ENCODE measurements around the gene ROBO1. TPM values are rescaled to one million over a fixed set of nuclear protein-coding genes. Genes with fewer than 3 reads are reported as not detected.

Gene ROBO1
- total RNA-seq, 1 donor from 2014 or later, result 78.0 TPM

- no peak overlapping the region for H3K4me3 Mint-ChIP-seq (ENCODE audit: low read depth)
- H3K27ac Mint-ChIP-seq, result no peak overlapping the region
- TF ChIP-seq, protein P1, sequence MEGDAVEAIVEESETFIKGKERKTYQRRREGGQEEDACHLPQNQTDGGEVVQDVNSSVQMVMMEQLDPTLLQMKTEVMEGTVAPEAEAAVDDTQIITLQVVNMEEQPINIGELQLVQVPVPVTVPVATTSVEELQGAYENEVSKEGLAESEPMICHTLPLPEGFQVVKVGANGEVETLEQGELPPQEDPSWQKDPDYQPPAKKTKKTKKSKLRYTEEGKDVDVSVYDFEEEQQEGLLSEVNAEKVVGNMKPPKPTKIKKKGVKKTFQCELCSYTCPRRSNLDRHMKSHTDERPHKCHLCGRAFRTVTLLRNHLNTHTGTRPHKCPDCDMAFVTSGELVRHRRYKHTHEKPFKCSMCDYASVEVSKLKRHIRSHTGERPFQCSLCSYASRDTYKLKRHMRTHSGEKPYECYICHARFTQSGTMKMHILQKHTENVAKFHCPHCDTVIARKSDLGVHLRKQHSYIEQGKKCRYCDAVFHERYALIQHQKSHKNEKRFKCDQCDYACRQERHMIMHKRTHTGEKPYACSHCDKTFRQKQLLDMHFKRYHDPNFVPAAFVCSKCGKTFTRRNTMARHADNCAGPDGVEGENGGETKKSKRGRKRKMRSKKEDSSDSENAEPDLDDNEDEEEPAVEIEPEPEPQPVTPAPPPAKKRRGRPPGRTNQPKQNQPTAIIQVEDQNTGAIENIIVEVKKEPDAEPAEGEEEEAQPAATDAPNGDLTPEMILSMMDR (IDR thresholded peaks at IDR 0.05; ENCODE audit: unreplicated experiment), result no peak
- H3K9me3 Mint-ChIP-seq (ENCODE audit: low read depth), result peaks cover 29% of the 10 kb centered on the region
- H3K27me3 Mint-ChIP-seq, result no peaks in the 10 kb centered on the region
- H3K36me3 Mint-ChIP-seq (ENCODE audit: insufficient read depth), result peaks cover 5% of the 10 kb centered on the region
- no peak for DNase-seq (ENCODE audit: low spot score, unreplicated experiment)
- H3K4me1 Mint-ChIP-seq (ENCODE audit: low read depth), result peaks cover 9% of the 10 kb centered on the region
These were observed 534.3 kb downstream of the ROBO1 start for GRCh38 chr3:79233431-79234060.

- Mint-ChIP-seq H3K27ac (no peak overlapping the region), H3K4me3 (ENCODE audit: low read depth) (no peak overlapping the region), H3K36me3 (ENCODE audit: insufficient read depth) (peaks cover 16% of the 10 kb centered on the region), H3K27me3 (no peaks in the 10 kb centered on the region), H3K4me1 (ENCODE audit: low read depth) (peaks cover 22% of the 10 kb centered on the region), H3K9me3 (ENCODE audit: low read depth) (peaks cover 41% of the 10 kb centered on the region)
- TF ChIP-seq, protein P1 (IDR thresholded peaks at IDR 0.05; ENCODE audit: unreplicated experiment), result no peak
- DNase-seq (ENCODE audit: low spot score, unreplicated experiment), result no peak
These were observed 537.5 kb downstream of the ROBO1 start for GRCh38 chr3:79230266-79230665.

- H3K27me3 Mint-ChIP-seq, result no peaks in the 10 kb centered on the region
- no peak overlapping the region for H3K27ac Mint-ChIP-seq
- no peak for DNase-seq (ENCODE audit: low spot score, unreplicated experiment)
- no peaks in the 10 kb centered on the region for H3K4me1 Mint-ChIP-seq (ENCODE audit: low read depth)
- no peak overlapping the region for H3K4me3 Mint-ChIP-seq (ENCODE audit: low read depth)
- H3K9me3 Mint-ChIP-seq (ENCODE audit: low read depth), result no peaks in the 10 kb centered on the region
- no peaks in the 10 kb centered on the region for H3K36me3 Mint-ChIP-seq (ENCODE audit: insufficient read depth)
- TF ChIP-seq, protein P1 (IDR thresholded peaks at IDR 0.05; ENCODE audit: unreplicated experiment), result no peak
These were observed 550.7 kb downstream of the ROBO1 start for GRCh38 chr3:79217096-79217495.

- H3K36me3 Mint-ChIP-seq (ENCODE audit: insufficient read depth), result no peaks in the 10 kb centered on the region
These were observed 552.5 kb downstream of the ROBO1 start for GRCh38 chr3:79215286-79215685.

GRCh38 chr3:79211586-79212359, 556.0 kb downstream of the ROBO1 start:
- no peak for DNase-seq (ENCODE audit: low spot score, unreplicated experiment)
- Mint-ChIP-seq H3K4me3 (ENCODE audit: low read depth) (no peak overlapping the region), H3K36me3 (ENCODE audit: insufficient read depth) (no peaks in the 10 kb centered on the region), H3K9me3 (ENCODE audit: low read depth) (peaks cover 6% of the 10 kb centered on the region), H3K4me1 (ENCODE audit: low read depth) (peaks cover 3% of the 10 kb centered on the region), H3K27ac (no peak overlapping the region), H3K27me3 (no peaks in the 10 kb centered on the region)
- TF ChIP-seq, protein P1 (IDR thresholded peaks at IDR 0.05; ENCODE audit: unreplicated experiment), result no peak

More at GRCh38 chr3:79215286-79215685, 552.5 kb downstream of the ROBO1 start:
- DNase-seq (ENCODE audit: low spot score, unreplicated experiment), result no peak
- Mint-ChIP-seq H3K4me3 (ENCODE audit: low read depth) (no peak overlapping the region), H3K9me3 (ENCODE audit: low read depth) (no peaks in the 10 kb centered on the region), H3K27ac (no peak overlapping the region), H3K4me1 (ENCODE audit: low read depth) (peaks cover 3% of the 10 kb centered on the region), H3K27me3 (no peaks in the 10 kb centered on the region)
- TF ChIP-seq, protein P1 (IDR thresholded peaks at IDR 0.05; ENCODE audit: unreplicated experiment), result no peak
